ENCODE measurements around the gene SLIT3.

GRCh38 chr5:168788786-168789185, 512.2 kb downstream of the SLIT3 start:
- TF ChIP-seq POLR2A (IDR thresholded peaks at IDR 0.05) (no peak), POLR2AphosphoS5 (IDR thresholded peaks at IDR 0.05; ENCODE audit: insufficient read depth in 1 of 2, low read depth in 1 of 2) (no peak)
- TF ChIP-seq, protein P1, sequence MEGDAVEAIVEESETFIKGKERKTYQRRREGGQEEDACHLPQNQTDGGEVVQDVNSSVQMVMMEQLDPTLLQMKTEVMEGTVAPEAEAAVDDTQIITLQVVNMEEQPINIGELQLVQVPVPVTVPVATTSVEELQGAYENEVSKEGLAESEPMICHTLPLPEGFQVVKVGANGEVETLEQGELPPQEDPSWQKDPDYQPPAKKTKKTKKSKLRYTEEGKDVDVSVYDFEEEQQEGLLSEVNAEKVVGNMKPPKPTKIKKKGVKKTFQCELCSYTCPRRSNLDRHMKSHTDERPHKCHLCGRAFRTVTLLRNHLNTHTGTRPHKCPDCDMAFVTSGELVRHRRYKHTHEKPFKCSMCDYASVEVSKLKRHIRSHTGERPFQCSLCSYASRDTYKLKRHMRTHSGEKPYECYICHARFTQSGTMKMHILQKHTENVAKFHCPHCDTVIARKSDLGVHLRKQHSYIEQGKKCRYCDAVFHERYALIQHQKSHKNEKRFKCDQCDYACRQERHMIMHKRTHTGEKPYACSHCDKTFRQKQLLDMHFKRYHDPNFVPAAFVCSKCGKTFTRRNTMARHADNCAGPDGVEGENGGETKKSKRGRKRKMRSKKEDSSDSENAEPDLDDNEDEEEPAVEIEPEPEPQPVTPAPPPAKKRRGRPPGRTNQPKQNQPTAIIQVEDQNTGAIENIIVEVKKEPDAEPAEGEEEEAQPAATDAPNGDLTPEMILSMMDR (IDR thresholded peaks at IDR 0.05) = no peak
